COLO829 (cell line): ENCODE measurements around the gene SKI.

ENCODE experiments used
- DNase-seq: peaks from one replicate; pipeline ENCODE4 v3.0.0; 2012; ENCODE audit warnings: low spot score

Gene SKI

DNA sequence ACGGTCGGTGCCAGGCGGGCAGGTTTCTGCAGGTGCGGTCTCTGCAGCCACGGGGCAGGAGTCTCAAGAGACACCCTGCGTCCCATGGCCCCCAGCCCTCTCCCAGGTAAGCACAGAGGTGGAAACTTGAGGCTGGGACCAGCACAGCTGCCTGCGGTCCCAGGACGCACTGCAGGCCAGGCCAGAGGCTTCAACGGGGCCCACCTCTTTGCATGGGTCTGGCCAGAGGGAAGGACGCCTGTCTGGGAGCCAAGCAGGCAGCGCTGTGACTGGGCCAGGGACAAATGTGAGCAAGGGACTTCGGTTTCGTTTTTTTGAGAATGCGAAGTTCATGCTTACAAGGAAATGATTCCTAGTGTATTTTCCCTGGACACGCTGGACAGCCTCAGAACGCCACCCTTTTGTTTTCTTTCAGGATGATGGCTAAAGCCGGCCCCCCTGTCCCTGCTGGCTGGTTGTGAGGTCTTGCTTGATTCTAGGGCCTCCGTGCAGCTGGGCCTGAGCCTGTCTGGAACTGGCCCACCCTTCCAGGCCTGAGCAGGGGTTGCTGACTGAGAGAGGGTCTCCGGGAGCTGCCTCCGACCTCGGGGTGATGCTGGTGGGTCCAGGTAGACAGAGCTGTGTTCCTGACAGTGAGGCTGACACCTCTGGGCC is 124.9 kb downstream of the SKI start:
- no peak for DNase-seq

GRCh38 chr1:2353551-2354438 is 125.7 kb downstream of the SKI start:
- no peak for DNase-seq

- no peak for DNase-seq
Observed at GRCh38 chr1:2354511-2355372, 126.6 kb downstream of the SKI start.

DNA sequence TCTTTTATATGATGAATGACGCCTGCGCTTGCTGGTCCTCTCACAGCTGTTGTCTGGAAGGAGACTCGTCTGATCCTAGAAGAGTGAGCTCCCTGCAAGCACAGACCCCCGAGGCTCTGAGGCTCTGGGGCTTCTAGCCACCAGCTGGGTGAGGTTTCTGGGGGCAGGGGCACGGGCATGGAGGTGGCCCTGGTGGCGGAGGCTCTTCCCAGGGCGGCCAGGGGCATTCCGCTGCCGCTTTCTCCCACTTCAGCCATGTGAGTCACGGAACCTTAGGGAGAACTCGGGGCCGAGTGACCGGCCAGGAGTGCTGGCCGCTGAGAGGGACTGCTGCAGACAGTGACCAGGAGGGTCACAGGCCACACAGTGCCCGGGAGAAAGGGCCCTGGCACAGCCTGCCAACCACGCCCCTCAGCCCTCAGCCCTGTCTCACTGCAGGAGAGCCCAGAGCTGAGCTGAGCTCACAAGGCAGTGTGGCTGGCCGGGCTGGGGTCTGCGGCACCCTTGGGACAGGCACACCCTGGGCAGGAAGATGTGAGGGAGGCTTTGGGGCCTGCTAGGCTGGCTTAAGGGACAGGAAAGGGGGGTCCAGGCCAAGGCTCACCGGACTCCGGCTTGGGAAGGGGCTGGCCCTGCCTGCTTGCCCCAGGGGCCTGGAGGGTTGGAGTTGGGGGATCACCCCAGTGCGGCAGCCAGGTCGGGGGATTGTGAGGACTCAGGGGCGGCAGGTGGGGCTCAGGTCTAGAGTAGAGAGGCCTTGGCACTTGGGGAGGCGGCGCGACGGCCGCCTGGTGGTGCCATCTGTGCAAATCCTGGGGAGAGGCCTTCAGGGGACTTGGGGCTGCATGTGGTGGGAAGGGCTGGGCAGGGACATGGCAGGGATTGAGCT is 127.5 kb downstream of the SKI start:
- no peak for DNase-seq

DNA sequence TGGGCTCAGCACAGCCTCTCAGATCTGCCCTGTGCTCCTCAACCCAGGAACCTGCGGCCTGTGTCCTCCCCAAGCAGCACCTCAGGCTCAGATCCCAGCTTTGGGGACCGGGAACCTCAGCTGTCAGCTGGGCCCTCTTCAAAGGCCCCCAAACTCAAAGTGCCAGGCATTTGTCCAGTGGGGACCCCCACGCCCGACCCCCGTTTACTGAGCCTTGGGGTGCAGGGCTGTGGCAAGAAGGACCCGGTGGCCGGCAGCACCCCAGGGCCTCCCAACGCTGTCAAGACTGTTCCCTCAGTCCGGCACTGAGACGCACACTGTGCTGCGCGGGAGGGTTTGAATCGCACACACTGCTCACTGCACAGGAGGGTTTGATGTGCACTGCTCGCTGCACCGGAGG is 128.3 kb downstream of the SKI start:
- no peak for DNase-seq

DNA sequence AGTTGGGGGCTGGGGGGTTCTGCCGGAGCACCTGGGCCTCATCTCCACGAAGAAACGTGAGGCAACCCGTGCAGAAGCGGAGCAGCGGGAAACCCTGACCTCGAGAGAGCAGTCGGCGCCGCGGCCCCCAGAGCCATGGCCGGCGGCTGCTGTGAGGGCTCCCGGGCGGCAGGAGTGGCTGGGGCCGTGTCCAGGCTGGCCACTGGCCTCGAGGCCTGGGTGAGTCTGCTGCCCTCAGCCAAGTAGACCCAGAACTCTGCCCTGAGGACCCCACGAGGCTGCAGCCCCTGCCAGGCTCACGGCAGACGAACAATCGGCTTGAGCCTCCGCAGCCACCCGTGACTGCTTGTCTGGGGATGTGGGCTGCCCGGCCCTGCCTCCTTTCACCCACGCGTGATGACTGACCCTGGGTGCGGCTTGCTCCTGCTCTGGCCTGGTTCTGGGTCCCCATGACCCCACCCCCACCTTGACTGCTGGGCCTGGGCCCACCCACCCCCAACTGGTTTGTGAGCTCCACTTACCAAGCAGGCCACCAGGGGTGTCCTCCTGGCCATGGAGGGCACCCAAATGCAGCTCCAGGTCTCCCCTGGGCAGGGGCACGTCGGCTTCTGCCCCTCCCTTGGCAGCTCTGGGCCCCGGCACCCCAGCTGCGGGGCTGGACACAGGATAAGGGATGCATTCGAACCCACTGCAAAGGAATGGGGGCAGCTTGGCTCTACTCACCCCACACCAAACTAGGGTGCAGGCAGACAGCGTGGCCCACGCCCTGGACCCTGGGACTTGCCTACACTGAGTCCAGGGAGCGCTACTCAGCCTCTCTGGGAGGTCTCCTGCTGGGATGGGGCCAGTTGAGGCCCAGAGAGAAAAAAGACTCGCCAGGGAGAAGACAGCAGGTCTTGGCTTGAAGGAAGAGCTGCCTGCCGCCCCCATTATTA is 129.1 kb downstream of the SKI start:
- no peak for DNase-seq

DNA sequence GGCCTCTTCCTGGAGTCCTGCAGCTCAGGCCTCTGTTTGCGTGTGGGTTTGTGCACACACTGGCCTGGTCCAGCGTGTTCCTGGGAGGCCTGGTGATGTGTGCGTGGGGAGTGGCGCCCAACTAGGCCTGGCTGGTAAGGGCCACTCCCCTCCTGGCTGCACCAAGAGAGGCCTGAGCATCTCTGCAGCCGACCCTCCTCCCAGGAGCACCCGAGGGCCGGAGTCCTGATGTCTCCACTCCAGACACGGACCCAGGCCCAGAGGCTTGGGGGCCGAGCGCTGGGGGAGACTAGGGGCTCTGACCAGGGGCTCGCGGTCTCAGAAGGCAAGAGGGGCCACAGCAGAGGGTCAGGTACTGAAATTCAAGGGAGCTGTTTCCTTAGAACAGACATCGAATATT is 130.0 kb downstream of the SKI start:
- no peak for DNase-seq

DNA sequence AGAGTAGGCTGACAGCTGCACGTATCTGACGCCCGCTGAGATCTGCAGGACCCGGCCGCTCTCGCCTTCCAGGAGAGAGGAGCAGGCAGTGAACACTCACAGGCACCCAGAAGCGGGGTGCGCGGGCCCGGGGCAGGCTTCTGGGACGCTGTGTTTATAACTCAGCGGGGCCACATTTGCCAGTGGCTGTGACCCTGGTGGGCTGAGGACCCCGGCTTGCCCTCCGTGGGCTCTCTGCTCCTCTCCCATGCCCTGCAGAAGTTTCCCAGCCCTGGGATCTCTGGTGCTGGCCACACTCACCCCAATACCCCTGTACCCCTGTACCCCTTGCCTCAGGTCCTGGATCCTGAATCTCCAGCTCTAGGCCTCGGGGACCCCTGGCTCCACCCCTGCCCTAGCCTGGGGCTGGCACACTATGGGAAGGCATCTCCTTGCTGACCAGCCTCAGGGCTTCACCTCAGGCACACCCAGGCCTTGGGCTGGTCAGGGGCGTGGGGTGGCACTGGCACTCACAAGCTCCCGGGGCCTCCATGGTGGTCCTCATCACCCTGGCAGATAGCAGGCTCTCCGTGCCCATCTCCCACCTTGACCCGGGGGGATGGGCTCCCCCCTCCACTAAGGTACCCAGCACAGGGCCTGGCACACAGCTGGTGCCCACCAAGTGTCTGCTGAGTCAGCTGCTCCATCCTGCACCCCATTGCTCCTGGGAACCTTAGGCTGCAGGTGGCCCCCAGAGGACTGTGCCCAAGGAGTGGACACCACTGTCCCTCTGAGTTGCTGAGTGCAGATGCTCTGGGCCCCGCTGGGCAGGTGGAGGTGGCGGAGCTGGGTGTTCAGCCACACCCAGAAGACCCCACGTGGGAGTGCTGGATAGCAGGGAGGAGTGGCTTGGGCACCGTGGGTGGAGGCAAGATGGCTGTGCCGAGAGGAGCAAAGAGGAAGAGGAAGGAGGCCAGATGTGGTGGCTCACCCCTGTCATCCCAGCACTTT is 130.8 kb downstream of the SKI start:
- DNase-seq = no peak
